SK-N-MC (cell line): Measurements from ENCODE around the gene ATG2A.

Experiments used
- DNase-seq: peaks from one replicate; pipeline ENCODE4 v3.0.0-alpha.2; 2011; ENCODE audit warnings: low read depth, low spot score
- H3K27ac ChIP-seq: fragments of 200-600 bp; sonication (generic); 2 replicates; pipeline ENCODE4 v1.5.1; 2016; ENCODE audit warnings: mixed run types
- H3K36me3 ChIP-seq: fragments of 200-600 bp; sonication (generic); 2 replicates; pipeline ENCODE4 v1.6.1; 2017; ENCODE audit warnings: antibody characterized with exemption, low read length, mixed read lengths; ENCODE audit not compliant: insufficient read depth
- H3K4me3 ChIP-seq: fragments of 200-600 bp; sonication (generic); 2 replicates; pipeline ENCODE4 v1.5.1; 2016
- H3K9ac ChIP-seq: fragments of 200-600 bp; sonication (generic); 2 replicates; pipeline ENCODE4 v1.8.0; 2017; ENCODE audit warnings: mixed run types, mixed read lengths; ENCODE audit not compliant: insufficient read length
- H3K9me3 ChIP-seq: fragments of 200-600 bp; sonication (generic); 2 replicates; pipeline ENCODE4 v1.6.1; 2017; ENCODE audit warnings: low read depth, mild to moderate bottlenecking, antibody characterized with exemption, low read length, moderate library complexity, mixed read lengths
- EZH2 ChIP-seq: fragments of 200-600 bp; sonication (generic); IDR thresholded peaks from one replicate; pipeline ENCODE4 v1.6.1; 2017; ENCODE audit warnings: antibody characterized with exemption
- FOXP2 ChIP-seq: optimal IDR thresholded peaks from 2 replicates; pipeline ENCODE3; 2011; ENCODE audit warnings: mild to moderate bottlenecking, moderate library complexity; ENCODE audit not compliant: insufficient read depth; ENCODE audit errors: extremely low read length, control extremely low read depth
- POLR2AphosphoS5 ChIP-seq: IDR thresholded peaks from 2 replicates; pipeline ENCODE4 v1.6.1; 2012; ENCODE audit warnings: mild to moderate bottlenecking, low read depth, low read length, borderline replicate concordance

Gene ATG2A

GRCh38 chr11:64916775-64917662 is at the start of gene ATG2A:
TSS of gene ATG2A (minus strand) at chr11:64917209. CDS start at chr11:64917135, 74 bp downstream.
- no peaks in the 10 kb centered on the region for H3K9me3 ChIP-seq
- DNase-seq = peak; percentile 99
- H3K9ac ChIP-seq = peak within 1 kb of the TSS; percentile 89
- no peaks in the 10 kb centered on the region for H3K36me3 ChIP-seq
- TF ChIP-seq POLR2AphosphoS5 = peak; percentile 80; the same call in 1 of the 2 replicates
- TF ChIP-seq FOXP2 = no peak
- H3K27ac ChIP-seq = peak within 1 kb of the TSS; percentile 90
- H3K4me3 ChIP-seq = peak within 1 kb of the TSS; percentile 82

GRCh38 chr11:64963072-64963631 is 46.1 kb upstream of the ATG2A start:
- Histone ChIP-seq H3K4me3 (no peak overlapping the region), H3K27ac (no peak overlapping the region), H3K36me3 (no peaks in the 10 kb centered on the region), H3K9ac (no peak overlapping the region), H3K9me3 (no peaks in the 10 kb centered on the region)
- DNase-seq = no peak
- TF ChIP-seq POLR2AphosphoS5 (no peak), EZH2 (no peak), FOXP2 (no peak)

DNA sequence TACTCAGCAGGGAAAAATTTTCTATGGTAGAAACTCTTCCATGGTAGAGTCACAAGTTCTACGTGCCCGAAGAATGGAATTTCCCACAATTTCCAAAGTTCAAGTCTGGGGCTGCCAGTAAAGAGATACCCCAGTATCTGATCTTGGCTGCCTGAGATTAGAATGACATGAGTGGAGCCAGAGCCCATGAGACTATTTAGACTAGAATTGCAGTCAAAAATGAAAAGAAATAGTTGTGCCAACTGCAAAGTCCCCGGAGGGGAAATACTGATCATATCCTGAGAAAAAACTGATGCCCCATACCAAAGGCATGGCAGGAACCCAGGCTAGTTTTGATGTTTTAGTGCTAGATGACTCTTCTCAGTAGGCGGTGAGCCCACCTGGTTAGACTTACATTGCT is 43.7 kb upstream of the ATG2A start:
- TF ChIP-seq FOXP2 (no peak), POLR2AphosphoS5 (no peak), EZH2 (no peak)
- no peak for DNase-seq
- H3K36me3 ChIP-seq = no peaks in the 10 kb centered on the region
- H3K9me3 ChIP-seq = no peaks in the 10 kb centered on the region
- H3K9ac ChIP-seq = no peak overlapping the region
- H3K27ac ChIP-seq = no peak overlapping the region
- H3K4me3 ChIP-seq = no peak overlapping the region

GRCh38 chr11:64959498-64959897 is 42.5 kb upstream of the ATG2A start:
- Histone ChIP-seq H3K9ac (no peak overlapping the region), H3K27ac (no peak overlapping the region), H3K9me3 (no peaks in the 10 kb centered on the region), H3K36me3 (no peaks in the 10 kb centered on the region), H3K4me3 (no peak overlapping the region)
- no peak for DNase-seq
- TF ChIP-seq FOXP2 (no peak), POLR2AphosphoS5 (no peak), EZH2 (no peak)

DNA sequence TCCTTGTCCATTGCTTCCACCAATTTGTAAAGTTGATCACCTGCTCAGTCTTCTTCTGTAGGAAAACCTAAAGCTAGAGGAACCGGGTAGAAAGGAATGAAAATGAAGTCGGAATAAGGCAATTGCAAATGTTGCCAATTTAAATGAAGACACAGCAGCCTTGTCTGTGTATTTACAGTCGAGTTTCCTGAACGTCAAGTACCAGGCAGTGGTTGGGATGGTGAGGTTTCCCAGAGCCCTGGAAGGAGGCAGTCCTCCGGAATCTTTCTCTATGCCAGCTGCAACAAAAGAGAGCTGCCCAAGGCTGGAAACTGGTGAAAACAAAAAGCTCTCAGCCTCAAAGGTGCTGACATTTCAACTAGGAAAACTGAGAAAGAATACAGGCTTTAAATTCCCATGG is 37.2 kb upstream of the ATG2A start:
- Histone ChIP-seq H3K4me3 (no peak overlapping the region), H3K27ac (no peak overlapping the region), H3K36me3 (no peaks in the 10 kb centered on the region), H3K9me3 (no peaks in the 10 kb centered on the region), H3K9ac (no peak overlapping the region)
- no peak for DNase-seq
- no peak for TF ChIP-seq EZH2
- no peak for TF ChIP-seq FOXP2
- no peak for TF ChIP-seq POLR2AphosphoS5

GRCh38 chr11:64951529-64951928 is 34.5 kb upstream of the ATG2A start:
- Histone ChIP-seq H3K9me3 (no peaks in the 10 kb centered on the region), H3K36me3 (no peaks in the 10 kb centered on the region), H3K9ac (no peak overlapping the region), H3K27ac (no peak overlapping the region), H3K4me3 (no peak overlapping the region)
- DNase-seq = no peak
- TF ChIP-seq FOXP2 = no peak
- TF ChIP-seq EZH2 = no peak
- TF ChIP-seq POLR2AphosphoS5 = no peak

DNA sequence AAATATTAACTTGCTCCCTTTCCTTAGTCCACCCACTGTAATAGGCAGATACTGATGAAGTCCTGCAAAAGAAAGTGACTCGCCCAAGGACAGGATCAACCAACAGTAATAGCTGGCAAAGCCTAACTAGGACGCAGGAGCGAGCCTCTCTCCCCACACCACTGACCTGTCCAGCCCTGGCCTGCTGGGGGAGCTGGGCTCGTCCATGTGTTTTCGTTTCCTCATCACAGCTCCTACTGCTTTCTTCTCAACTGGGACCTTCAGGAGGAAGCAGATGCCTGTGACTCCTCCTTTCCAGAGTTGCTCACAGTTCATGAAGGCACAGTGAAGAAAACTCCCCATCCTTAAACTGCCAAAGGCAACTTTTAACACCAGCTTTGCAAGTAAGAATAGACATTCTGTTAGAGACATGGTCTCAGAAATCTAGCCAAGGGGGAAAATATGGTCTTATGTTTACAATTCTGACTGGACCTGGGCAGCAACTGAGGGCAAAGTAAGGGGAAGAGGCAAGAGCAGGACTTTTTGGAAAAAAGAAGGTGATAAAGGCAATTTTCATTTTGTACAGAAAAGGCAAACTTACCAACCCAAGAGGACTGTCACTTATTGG is 30.3 kb upstream of the ATG2A start:
- H3K9ac ChIP-seq = no peak overlapping the region

DNA sequence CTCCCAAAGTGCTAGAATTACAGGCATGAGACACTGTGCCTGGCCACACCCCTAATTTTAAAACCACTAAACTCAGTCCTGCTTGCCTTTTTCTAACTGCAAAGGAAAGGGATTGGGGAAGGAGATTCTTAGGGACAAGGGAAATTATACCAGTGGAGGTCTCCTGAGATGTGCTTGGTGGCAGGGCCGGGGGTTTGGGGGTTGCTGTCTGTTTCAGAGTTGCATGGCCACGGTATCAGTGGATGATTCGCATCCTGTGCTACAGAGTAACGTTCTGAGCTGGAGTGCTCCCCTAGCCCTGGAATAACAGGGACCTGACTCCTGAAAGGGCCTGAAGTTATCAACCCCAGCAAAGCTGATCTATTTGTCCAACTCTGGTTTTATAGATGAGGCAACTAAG is 19.5 kb upstream of the ATG2A start:
- DNase-seq = no peak
- Histone ChIP-seq H3K9ac (no peak overlapping the region), H3K36me3 (no peaks in the 10 kb centered on the region), H3K27ac (no peak overlapping the region), H3K9me3 (no peaks in the 10 kb centered on the region), H3K4me3 (no peak overlapping the region)
- TF ChIP-seq POLR2AphosphoS5 = no peak
- TF ChIP-seq EZH2 = no peak
- TF ChIP-seq FOXP2 = no peak

More for the DNA sequence above, 30.3 kb upstream of the ATG2A start:
- no peak for DNase-seq
- no peak overlapping the region for H3K4me3 ChIP-seq
- TF ChIP-seq POLR2AphosphoS5 (no peak), EZH2 (no peak), FOXP2 (no peak)
- H3K27ac ChIP-seq = no peak overlapping the region
- H3K36me3 ChIP-seq = no peaks in the 10 kb centered on the region
- H3K9me3 ChIP-seq = no peaks in the 10 kb centered on the region
